HepG2 (cell line): ENCODE measurements around the gene MIA2. TPM values are rescaled to one million over a fixed set of nuclear protein-coding genes. Genes with fewer than 3 reads are reported as not detected.

Source experiments
- ATF7 ChIP-seq, 2 experiments: fragments of 450-650 bp in 1 of 2; sonication (generic) in 1 of 2; formaldehyde crosslinking in 1 of 2; IDR thresholded peaks; 2 replicates each; pipeline versions ENCODE4 v1.4.0 to v1.6.1; 2016 to 2020; ENCODE audit warnings: antibody characterized with exemption in 1 of 2, mild to moderate bottlenecking in 1 of 2, missing genetic modification reagents in 1 of 2
- HDAC2 ChIP-seq: sonication (generic); formaldehyde crosslinking; IDR thresholded peaks from 2 replicates; pipeline ENCODE4 v1.4.0; 2020; ENCODE audit warnings: missing genetic modification reagents
- KAT7 ChIP-seq: IDR thresholded peaks from 2 replicates; pipeline ENCODE4 v1.6.1; 2018; ENCODE audit warnings: borderline replicate concordance, missing compliant biosample characterization
- KDM2A ChIP-seq: sonication (generic); formaldehyde crosslinking; IDR thresholded peaks from 2 replicates; pipeline ENCODE4 v1.4.0; 2020; ENCODE audit warnings: low read depth, missing genetic modification reagents, borderline replicate concordance
- NFE2L2 ChIP-seq: fragments of 150-350 bp; IDR thresholded peaks from 2 replicates; pipeline ENCODE4 v1.6.1; 2014; ENCODE audit warnings: low read length
- RXRA ChIP-seq: sonication (generic); formaldehyde crosslinking; IDR thresholded peaks from 2 replicates; pipeline ENCODE4 v1.5.1; 2020; ENCODE audit warnings: missing genetic modification reagents
- SMC3 ChIP-seq: IDR thresholded peaks from 2 replicates; pipeline ENCODE4 v1.6.1; 2011; ENCODE audit warnings: low read length, improper control_type of control experiment
- TBL1XR1 ChIP-seq: fragments of 150-350 bp; IDR thresholded peaks from 2 replicates; pipeline ENCODE4 v1.6.1; 2014; ENCODE audit warnings: borderline replicate concordance, low read length; ENCODE audit not compliant: partially characterized antibody
- TEAD3 ChIP-seq: optimal IDR thresholded peaks from 2 replicates; pipeline ENCODE3; 2016; ENCODE audit warnings: borderline replicate concordance
- THRA ChIP-seq: sonication (generic); formaldehyde crosslinking; IDR thresholded peaks from 2 replicates; pipeline ENCODE4 v1.4.0; 2020; ENCODE audit warnings: missing genetic modification reagents, borderline replicate concordance
- ZBTB3 ChIP-seq: sonication (generic); formaldehyde crosslinking; IDR thresholded peaks from 2 replicates; pipeline ENCODE4 v1.4.0; 2020; ENCODE audit warnings: low read depth, mild to moderate bottlenecking, moderate library complexity, missing genetic modification reagents, borderline replicate concordance
- ZGPAT ChIP-seq: IDR thresholded peaks from 2 replicates; pipeline ENCODE4 v1.6.1; 2016; ENCODE audit warnings: mild to moderate bottlenecking
- ZNF331 ChIP-seq: sonication (generic); formaldehyde crosslinking; IDR thresholded peaks from 2 replicates; pipeline ENCODE4 v1.4.0; 2020; ENCODE audit warnings: missing genetic modification reagents
- ZNF333 ChIP-seq: sonication (generic); formaldehyde crosslinking; IDR thresholded peaks from 2 replicates; pipeline ENCODE4 v1.4.0; 2020; ENCODE audit warnings: mild to moderate bottlenecking, missing genetic modification reagents, borderline replicate concordance
- ZNF44 ChIP-seq: sonication (generic); formaldehyde crosslinking; IDR thresholded peaks from 2 replicates; pipeline ENCODE4 v1.5.1; 2020; ENCODE audit warnings: mild to moderate bottlenecking, missing genetic modification reagents
- ZNF512 ChIP-seq: sonication (generic); formaldehyde crosslinking; IDR thresholded peaks from 2 replicates; pipeline ENCODE4 v1.4.0; 2020; ENCODE audit warnings: mild to moderate bottlenecking, missing genetic modification reagents
- ZNF512B ChIP-seq: sonication (generic); formaldehyde crosslinking; IDR thresholded peaks from 2 replicates; pipeline ENCODE4 v1.5.1; 2020; ENCODE audit warnings: missing genetic modification reagents, mild to moderate bottlenecking, borderline replicate concordance
- ZNF772 ChIP-seq: sonication (generic); formaldehyde crosslinking; IDR thresholded peaks from 2 replicates; pipeline ENCODE4 v1.5.0; 2020; ENCODE audit warnings: mild to moderate bottlenecking, missing genetic modification reagents
- ZNF792 ChIP-seq: IDR thresholded peaks from 2 replicates; pipeline ENCODE4 v1.6.1; 2016
- ZNF800 ChIP-seq: sonication (generic); formaldehyde crosslinking; IDR thresholded peaks from 2 replicates; pipeline ENCODE4 v1.4.0; 2020; ENCODE audit warnings: missing genetic modification reagents
- polyA plus RNA-seq, 8 experiments: library from polyadenylated mRNA; depleted of rRNA in 3 of 8; stranded (reverse) in 7 of 8; unstranded in 1 of 8; fragments of >200 nt; fragmentation: Illumina TruSeq in 4 of 8; extraction: Trizol in 4 of 8; gene quantifications; 2 replicates each; pipeline versions ENCODE4 v1.2.1 to v1.2.3, GENCODE V29; 2011 to 2016; ENCODE audit warnings: low read depth in 4 of 8, missing spikeins in 1 of 8, mixed read lengths in 1 of 8; ENCODE audit not compliant: insufficient read depth in 1 of 8
- total RNA-seq, 5 experiments: library from RNA; depleted of rRNA; stranded (reverse); fragments of >200 nt; fragmentation: Illumina TruSeq; extraction: Trizol; gene quantifications; 2 replicates each; pipeline ENCODE4 v1.2.3, GENCODE V29; 2016; ENCODE audit warnings: low read depth in 1 of 5

Gene MIA2
- total and polyA plus RNA-seq, 2 of the 13 experiments (the other 11 are each of a cell fraction or from before 2014, with no cell fraction given): 134 to 158 TPM

GRCh38 chr14:39368261-39368959 is 134.7 kb downstream of the MIA2 start (continued):
- TF ChIP-seq ZNF512B (CRISPR knock-in tag): 0 out of 2 replicates have a peak, but pooled peaks have one; percentile 68
- TF ChIP-seq ZNF331 (CRISPR knock-in tag): 0 out of 2 replicates have a peak, but pooled peaks have one; percentile 48
- no peak for TF ChIP-seq ZNF333 (CRISPR knock-in tag)
- TF ChIP-seq TBL1XR1: no peak
- 0 out of 2 replicates have a peak, but pooled peaks have one; percentile 54 for TF ChIP-seq ZNF800 (CRISPR knock-in tag)
- TF ChIP-seq ZNF792: 0 out of 2 replicates have a peak, but pooled peaks have one; percentile 47
- no peak for TF ChIP-seq ATF7 (IDR thresholded peaks at IDR 0.05)
- TF ChIP-seq ATF7 (CRISPR knock-in tag; IDR thresholded peaks at IDR 0.05): no peak
- no peak for TF ChIP-seq KDM2A (CRISPR knock-in tag)
- 0 out of 2 replicates have a peak, but pooled peaks have one; percentile 42 for TF ChIP-seq KAT7
- peak; percentile 63; the same call in 1 of the 2 replicates for TF ChIP-seq ZNF44 (CRISPR knock-in tag)
- peak; percentile 84 for TF ChIP-seq SMC3
- TF ChIP-seq NFE2L2: no peak
- no peak for TF ChIP-seq ZBTB3 (CRISPR knock-in tag)
- TF ChIP-seq TEAD3 (CRISPR knock-in tag): peak; percentile 64
- no peak for TF ChIP-seq HDAC2 (CRISPR knock-in tag)
- 0 out of 2 replicates have a peak, but pooled peaks have one; percentile 68 for TF ChIP-seq ZNF512 (CRISPR knock-in tag)
- TF ChIP-seq ZGPAT (CRISPR knock-in tag): peak; percentile 35; the same call in 1 of the 2 replicates
- TF ChIP-seq RXRA: no peak
- 0 out of 2 replicates have a peak, but pooled peaks have one; percentile 20 for TF ChIP-seq THRA (CRISPR knock-in tag)
- no peak for TF ChIP-seq ZNF772
